Smooth muscle cell (in vitro differentiated cells): ENCODE data around the gene SLAMF9. TPM values are rescaled to one million over a fixed set of nuclear protein-coding genes. Genes with fewer than 3 reads are reported as not detected.

Source experiments
- DNase-seq: peaks from one replicate; lab custom pipeline; 2025; ENCODE audit not compliant: unreplicated experiment; lab: John Stamatoyannopoulos, UW
- H2AFZ ChIP-seq: fragments of 200-600 bp; sonication (generic); 2 replicates; pipeline ENCODE4 v1.6.0; 2016; ENCODE audit warnings: antibody characterized with exemption, low read depth, mild to moderate bottlenecking
- H3F3A ChIP-seq: fragments of 200-600 bp; sonication (generic); 2 replicates; pipeline ENCODE4 v1.6.0; 2017; ENCODE audit warnings: antibody characterized with exemption, low read depth
- H3K27ac ChIP-seq: fragments of 200-600 bp; sonication (generic); 2 replicates; pipeline ENCODE4 v1.5.1; 2016; ENCODE audit warnings: low read depth, mild to moderate bottlenecking
- H3K27me3 ChIP-seq: fragments of 200-600 bp; sonication (generic); 2 replicates; pipeline ENCODE4 v1.6.1; 2016; ENCODE audit warnings: low read depth, mild to moderate bottlenecking
- H3K36me3 ChIP-seq: fragments of 200-600 bp; sonication (generic); 2 replicates; pipeline ENCODE4 v1.5.1; 2016; ENCODE audit warnings: low read depth
- H3K4me1 ChIP-seq: fragments of 200-600 bp; sonication (generic); 2 replicates; pipeline ENCODE4 v1.5.1; 2016; ENCODE audit warnings: low read depth
- H3K4me2 ChIP-seq: fragments of 200-600 bp; sonication (generic); 2 replicates; pipeline ENCODE4 v1.6.0; 2016; ENCODE audit warnings: mild to moderate bottlenecking
- H3K4me3 ChIP-seq: fragments of 200-600 bp; sonication (generic); 2 replicates; pipeline ENCODE4 v1.5.1; 2016; ENCODE audit warnings: mild to moderate bottlenecking
- H3K79me2 ChIP-seq: fragments of 200-600 bp; sonication (generic); 2 replicates; pipeline ENCODE4 v1.6.0; 2016; ENCODE audit warnings: low read depth, mild to moderate bottlenecking
- H3K9ac ChIP-seq: fragments of 200-600 bp; sonication (generic); 2 replicates; pipeline ENCODE4 v1.6.0; 2016; ENCODE audit warnings: low read depth
- H3K9me3 ChIP-seq: fragments of 200-600 bp; sonication (generic); replicated peaks from 2 replicates; pipeline ENCODE4 v1.5.1; 2016; ENCODE audit warnings: low read depth
- H4K20me1 ChIP-seq: fragments of 200-600 bp; sonication (generic); 2 replicates; pipeline ENCODE4 v1.6.0; 2016; ENCODE audit warnings: low read depth
- WGBS: methylation state at CpG from one replicate; pipeline ENCODE4 v1.1.7; 2016; ENCODE audit warnings: low lambda C conversion rate; 5-methylcytosine and 5-hydroxymethylcytosine counted together
- polyA plus RNA-seq: library from polyadenylated mRNA; unstranded; fragments of >200 nt; fragmentation: Nextera tagmentation; extraction: Ambion mirVana; gene quantifications from 2 replicates; pipeline ENCODE4 v1.2.1, GENCODE V29; 2016
- total RNA-seq: library from RNA; depleted of rRNA; stranded (reverse); fragments of >200 nt; gene quantifications from 2 replicates; pipeline ENCODE4 v1.2.3, GENCODE V29; 2014
- TF ChIP-seq, protein P1 (sequence below): fragments of 200-600 bp; sonication (generic); IDR thresholded peaks from 2 replicates; pipeline ENCODE4 v1.5.1; 2017; ENCODE audit warnings: borderline replicate concordance, mild to moderate bottlenecking, antibody characterized with exemption; ENCODE audit not compliant: insufficient read depth, poor library complexity, severe bottlenecking

SLAMF9 gene
- total and polyA plus RNA-seq, 2 experiments from 2014 or later = 1.3 to 2.1 TPM

DNA sequence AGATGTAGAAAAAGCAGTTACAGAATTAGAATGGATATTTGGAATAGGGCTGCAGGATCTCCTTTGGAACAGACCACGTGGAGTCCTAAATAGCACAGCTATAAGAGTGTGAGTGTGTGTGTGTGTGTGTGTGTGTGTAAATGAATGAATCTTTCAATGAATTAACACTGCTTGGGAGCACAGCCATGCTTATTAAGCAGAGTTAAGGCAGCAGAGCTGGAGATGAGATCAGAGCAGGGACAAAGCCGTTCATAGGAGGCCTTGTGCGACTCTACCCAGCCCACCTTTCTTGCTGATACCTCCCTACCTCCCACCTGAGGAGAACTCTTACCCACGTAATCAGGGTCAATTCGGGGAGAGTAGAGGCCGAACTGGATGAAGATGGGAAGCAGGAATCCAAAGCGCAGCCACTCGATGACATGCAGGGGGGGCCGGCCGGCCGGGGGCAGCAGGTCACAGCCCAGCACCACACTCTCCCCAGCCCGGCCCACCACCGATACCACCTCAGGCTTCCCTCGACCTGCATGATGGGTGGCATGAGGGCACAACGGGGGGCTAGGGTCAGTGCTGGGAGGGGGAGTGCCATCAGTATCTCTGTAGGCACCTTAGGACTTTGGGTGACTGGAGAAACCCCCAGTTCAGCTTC is 11.3 kb downstream of the SLAMF9 start:
- WGBS = 90% methylated on average over 15 of the region's 15 CpGs
- Histone ChIP-seq H3K4me1 (peaks cover 43% of the 10 kb centered on the region), H3K27ac (no peak overlapping the region), H3K4me3 (no peak overlapping the region), H4K20me1 (no peaks in the 10 kb centered on the region), H3K4me2 (no peak overlapping the region), H3K9ac (no peak overlapping the region), H3K27me3 (peaks cover 6% of the 10 kb centered on the region), H3K9me3 (no peaks in the 10 kb centered on the region), H2AFZ (no peak overlapping the region), H3F3A (no peaks in the 10 kb centered on the region), H3K36me3 (no peaks in the 10 kb centered on the region), H3K79me2 (no peaks in the 10 kb centered on the region)
- TF ChIP-seq, protein P1, sequence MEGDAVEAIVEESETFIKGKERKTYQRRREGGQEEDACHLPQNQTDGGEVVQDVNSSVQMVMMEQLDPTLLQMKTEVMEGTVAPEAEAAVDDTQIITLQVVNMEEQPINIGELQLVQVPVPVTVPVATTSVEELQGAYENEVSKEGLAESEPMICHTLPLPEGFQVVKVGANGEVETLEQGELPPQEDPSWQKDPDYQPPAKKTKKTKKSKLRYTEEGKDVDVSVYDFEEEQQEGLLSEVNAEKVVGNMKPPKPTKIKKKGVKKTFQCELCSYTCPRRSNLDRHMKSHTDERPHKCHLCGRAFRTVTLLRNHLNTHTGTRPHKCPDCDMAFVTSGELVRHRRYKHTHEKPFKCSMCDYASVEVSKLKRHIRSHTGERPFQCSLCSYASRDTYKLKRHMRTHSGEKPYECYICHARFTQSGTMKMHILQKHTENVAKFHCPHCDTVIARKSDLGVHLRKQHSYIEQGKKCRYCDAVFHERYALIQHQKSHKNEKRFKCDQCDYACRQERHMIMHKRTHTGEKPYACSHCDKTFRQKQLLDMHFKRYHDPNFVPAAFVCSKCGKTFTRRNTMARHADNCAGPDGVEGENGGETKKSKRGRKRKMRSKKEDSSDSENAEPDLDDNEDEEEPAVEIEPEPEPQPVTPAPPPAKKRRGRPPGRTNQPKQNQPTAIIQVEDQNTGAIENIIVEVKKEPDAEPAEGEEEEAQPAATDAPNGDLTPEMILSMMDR = no peak
- no peak for DNase-seq

DNA sequence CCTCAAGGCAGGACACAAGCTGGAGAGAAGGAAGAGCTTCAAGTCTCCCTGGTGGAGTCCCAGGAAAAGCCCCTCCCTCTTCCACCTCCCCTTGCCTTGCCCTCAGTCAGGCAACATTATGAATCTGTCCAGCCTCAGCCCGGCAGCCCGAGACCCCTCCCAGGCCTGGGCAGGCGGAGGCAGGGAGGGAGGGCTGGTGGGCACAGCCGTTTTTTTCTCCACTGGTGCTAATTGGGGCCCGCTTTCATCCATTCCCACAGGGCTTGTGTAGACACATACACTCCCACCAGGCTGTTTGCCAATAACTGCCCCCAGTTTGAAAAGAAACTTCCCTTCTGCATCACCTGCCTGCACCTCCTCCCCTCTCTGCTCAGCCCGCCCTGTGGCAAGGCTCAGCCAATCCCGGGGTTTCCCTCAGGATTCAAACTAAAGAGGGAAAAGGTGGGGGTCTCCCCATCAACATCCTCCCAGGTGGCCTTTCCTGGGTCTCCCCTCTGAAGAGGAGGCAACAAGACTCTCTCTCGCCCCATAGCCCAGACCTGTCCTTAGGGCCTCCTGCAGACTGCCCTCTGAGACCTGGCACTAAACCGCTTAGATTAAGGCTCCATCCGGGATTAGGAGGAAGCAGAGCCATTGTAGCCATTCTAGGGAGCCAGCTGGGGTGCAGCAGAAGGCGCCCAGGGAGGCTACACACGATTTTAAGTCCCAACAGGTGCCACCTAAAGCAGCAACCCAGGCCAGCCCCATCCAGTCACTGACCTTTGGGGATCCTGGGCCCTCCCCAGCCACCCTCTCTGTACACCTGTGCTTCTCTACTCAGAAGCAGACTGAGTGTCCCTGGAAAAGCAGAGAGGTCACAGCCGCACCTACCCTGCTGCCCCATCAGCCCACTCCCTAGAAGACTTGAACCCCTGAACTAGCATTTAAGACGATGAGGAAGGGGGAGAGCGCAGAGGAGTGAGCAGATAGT is 12.2 kb downstream of the SLAMF9 start:
- DNase-seq = no peak
- H3K4me3 ChIP-seq = no peak overlapping the region
- H3F3A ChIP-seq = no peaks in the 10 kb centered on the region
- H3K79me2 ChIP-seq = no peaks in the 10 kb centered on the region
- peaks cover 6% of the 10 kb centered on the region for H3K27me3 ChIP-seq
- H4K20me1 ChIP-seq = no peaks in the 10 kb centered on the region
- H3K4me1 ChIP-seq = peaks cover 51% of the 10 kb centered on the region
- H3K9me3 ChIP-seq = no peaks in the 10 kb centered on the region
- no peak overlapping the region for H3K9ac ChIP-seq
- 80% methylated on average over 15 of the region's 15 CpGs for WGBS
- TF ChIP-seq, protein P1 = no peak
- no peaks in the 10 kb centered on the region for H3K36me3 ChIP-seq
- no peak overlapping the region for H3K27ac ChIP-seq
- H3K4me2 ChIP-seq = no peak overlapping the region
- no peak overlapping the region for H2AFZ ChIP-seq

DNA sequence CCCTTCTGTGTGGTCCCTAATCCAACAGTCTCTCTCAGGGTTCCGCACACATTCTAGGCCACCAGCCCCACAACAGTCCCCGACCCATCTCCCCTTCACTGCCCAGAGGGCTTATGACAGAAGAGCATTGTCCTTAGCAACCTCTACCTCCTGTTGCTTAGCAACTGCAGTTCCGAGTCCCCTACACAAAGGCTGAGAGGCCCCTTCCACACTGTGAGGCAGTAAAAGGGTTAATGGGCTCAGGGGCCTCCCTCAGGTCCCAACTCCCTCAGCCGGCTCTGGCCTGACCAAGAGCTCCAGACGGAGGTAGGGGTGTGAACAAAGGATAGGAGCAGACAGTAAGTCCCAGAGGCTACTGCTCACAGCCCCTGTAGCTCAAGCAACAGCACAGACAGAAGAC is 12.9 kb downstream of the SLAMF9 start:
- Histone ChIP-seq H3K79me2 (no peaks in the 10 kb centered on the region), H3K36me3 (no peaks in the 10 kb centered on the region), H4K20me1 (no peaks in the 10 kb centered on the region), H3K9me3 (no peaks in the 10 kb centered on the region), H3K4me3 (no peak overlapping the region), H3K27ac (no peak overlapping the region), H3K27me3 (peaks cover 6% of the 10 kb centered on the region), H3K9ac (no peak overlapping the region), H3K4me2 (no peak overlapping the region), H3F3A (no peaks in the 10 kb centered on the region), H3K4me1 (peaks cover 52% of the 10 kb centered on the region), H2AFZ (no peak overlapping the region)
- 67% methylated on average over 5 of the region's 5 CpGs for WGBS
- TF ChIP-seq, protein P1 = no peak
- DNase-seq = no peak
